Naive B cell (primary cell): ENCODE results near the gene OLFML2B. TPM values are rescaled to one million over a fixed set of nuclear protein-coding genes. Genes with fewer than 3 reads are reported as not detected.
"Not testable (repeated sequence)": the region's sequence is repeated elsewhere in the genome, so short reads cannot be mapped to it uniquely, and the experiment has no call there.

Source experiments
- ATAC-seq, 2 donors: fragments of 150-1000 bp; cut with Tn5 transposase; 2 replicates each; pipeline ENCODE4 v1.10.0; 2021; ENCODE audit warnings: low read depth in 2 of 2, mild to moderate bottlenecking in 2 of 2, moderate library complexity in 2 of 2
- DNase-seq: peaks from one replicate; pipeline ENCODE4 v3.0.0; 2022
- H3K27ac Mint-ChIP-seq, 6 donors: one replicate each; pipeline ENCODE4 v1.8.0; 2020 to 2022; ENCODE audit warnings: mild to moderate bottlenecking in 6 of 6, mixed read lengths in 6 of 6, moderate library complexity in 5 of 6, inconsistent platforms in 2 of 6
- H3K27me3 Mint-ChIP-seq, 3 donors: one replicate each; pipeline ENCODE4 v1.8.0; 2021 to 2022; ENCODE audit warnings: mixed read lengths in 3 of 3, mild to moderate bottlenecking in 1 of 3
- H3K36me3 Mint-ChIP-seq, 2 donors: one replicate each; pipeline ENCODE4 v1.8.0; 2020 to 2022; ENCODE audit warnings: mixed read lengths in 2 of 2, inconsistent platforms in 1 of 2, mild to moderate bottlenecking in 1 of 2
- H3K4me1 Mint-ChIP-seq, 3 donors: one replicate each; pipeline ENCODE4 v1.8.0; 2020 to 2022; ENCODE audit warnings: mixed read lengths in 3 of 3, inconsistent platforms in 1 of 3, mild to moderate bottlenecking in 1 of 3, moderate library complexity in 1 of 3
- H3K4me3 Mint-ChIP-seq, 8 donors: one replicate each; pipeline ENCODE4 v1.8.0; 2020 to 2022; ENCODE audit warnings: mild to moderate bottlenecking in 8 of 8, mixed read lengths in 8 of 8, moderate library complexity in 8 of 8, inconsistent platforms in 2 of 8
- H3K9me3 Mint-ChIP-seq, 7 donors: one replicate each; pipeline ENCODE4 v1.8.0; 2020 to 2022; ENCODE audit warnings: mixed read lengths in 7 of 7, mild to moderate bottlenecking in 5 of 7, inconsistent platforms in 2 of 7, moderate library complexity in 1 of 7
- polyA plus RNA-seq, 6 donors: library from polyadenylated mRNA; unstranded; fragments of 300-500 nt; fragmentation: Illumina TruSeq; gene quantifications; one replicate each; pipeline ENCODE4 v1.2.3, GENCODE V29; 2021; ENCODE audit warnings: low read depth in 6 of 6

The OLFML2B gene
- polyA plus RNA-seq, 6 donors from 2014 or later, result not detected

- peaks cover 18 to 25% (median 23%) of the 10 kb centered on the region in 3 donors for H3K27me3 Mint-ChIP-seq
- no peaks in the 10 kb centered on the region for H3K36me3 Mint-ChIP-seq
- H3K4me3 Mint-ChIP-seq, result no peak overlapping the region
- DNase-seq (no peak), ATAC-seq (no peak)
- no peaks in the 10 kb centered on the region for H3K4me1 Mint-ChIP-seq
- H3K9me3 Mint-ChIP-seq, result peaks cover 0 to 3% (median 0%) of the 10 kb centered on the region in 7 donors
- no peak overlapping the region for H3K27ac Mint-ChIP-seq
Observed at GRCh38 chr1:162056579-162056978, 32.9 kb upstream of the OLFML2B start.

- peaks cover 0 to 3% (median 0%) of the 10 kb centered on the region in 7 donors for H3K9me3 Mint-ChIP-seq
- peaks cover 21 to 23% (median 23%) of the 10 kb centered on the region in 3 donors for H3K27me3 Mint-ChIP-seq
- H3K4me1 Mint-ChIP-seq, result no peaks in the 10 kb centered on the region
- peak; percentile 18 for DNase-seq
- H3K27ac Mint-ChIP-seq, result no peak overlapping the region
- no peaks in the 10 kb centered on the region for H3K36me3 Mint-ChIP-seq
- no peak overlapping the region for H3K4me3 Mint-ChIP-seq
- no peak for ATAC-seq
Observed at GRCh38 chr1:162056043-162056442, 32.4 kb upstream of the OLFML2B start.

GRCh38 chr1:162055062-162055461, 31.4 kb upstream of the OLFML2B start:
- Mint-ChIP-seq H3K27me3 (peaks cover 15 to 21% (median 20%) of the 10 kb centered on the region in 3 donors), H3K4me1 (no peaks in the 10 kb centered on the region), H3K36me3 (no peaks in the 10 kb centered on the region), H3K4me3 (no peak overlapping the region), H3K27ac (no peak overlapping the region), H3K9me3 (peaks cover 0 to 3% (median 0%) of the 10 kb centered on the region in 7 donors)
- DNase-seq, result no peak
- ATAC-seq, result no peak

GRCh38 chr1:162053949-162054348, 30.3 kb upstream of the OLFML2B start:
- H3K27ac Mint-ChIP-seq, H3K36me3 Mint-ChIP-seq: not testable (repeated sequence)

GRCh38 chr1:162046921-162047320, 23.3 kb upstream of the OLFML2B start:
- Mint-ChIP-seq H3K4me1 (no peaks in the 10 kb centered on the region), H3K9me3 (peaks cover 0 to 22% (median 13%) of the 10 kb centered on the region in 7 donors)
- no peak for ATAC-seq

More at GRCh38 chr1:162053949-162054348, 30.3 kb upstream of the OLFML2B start:
- H3K27me3 Mint-ChIP-seq, result peaks cover 14 to 17% (median 14%) of the 10 kb centered on the region in 3 donors
- not testable (repeated sequence) for DNase-seq, H3K4me3 Mint-ChIP-seq, H3K4me1 Mint-ChIP-seq, ATAC-seq, H3K9me3 Mint-ChIP-seq

GRCh38 chr1:162042361-162042760, 18.7 kb upstream of the OLFML2B start:
- Mint-ChIP-seq H3K4me1 (no peaks in the 10 kb centered on the region), H3K36me3 (peaks cover 0 to 4% of the 10 kb centered on the region in 2 donors), H3K27ac (no peak overlapping the region), H3K4me3 (no peak overlapping the region), H3K27me3 (peaks cover 22 to 37% (median 37%) of the 10 kb centered on the region in 3 donors), H3K9me3 (peaks cover 0 to 34% (median 13%) of the 10 kb centered on the region in 7 donors)
- DNase-seq, result no peak
- no peak for ATAC-seq

More at GRCh38 chr1:162046921-162047320, 23.3 kb upstream of the OLFML2B start:
- Mint-ChIP-seq H3K36me3 (peaks cover 0 to 4% of the 10 kb centered on the region in 2 donors), H3K27ac (no peak overlapping the region), H3K4me3 (no peak overlapping the region), H3K27me3 (peaks cover 0 to 19% (median 15%) of the 10 kb centered on the region in 3 donors)
- no peak for DNase-seq

GRCh38 chr1:162040657-162041056, 17.0 kb upstream of the OLFML2B start:
- Mint-ChIP-seq H3K36me3 (peaks cover 0 to 4% of the 10 kb centered on the region in 2 donors), H3K4me1 (no peaks in the 10 kb centered on the region), H3K27me3 (peaks cover 29 to 44% (median 42%) of the 10 kb centered on the region in 3 donors), H3K27ac (no peak overlapping the region), H3K9me3 (peaks cover 0 to 34% (median 13%) of the 10 kb centered on the region in 7 donors), H3K4me3 (no peak overlapping the region)
- no peak for DNase-seq
- no peak for ATAC-seq

- H3K9me3 Mint-ChIP-seq, result peaks cover 0 to 34% (median 13%) of the 10 kb centered on the region in 7 donors
- H3K27ac Mint-ChIP-seq, result peak overlapping the region in 1 of 6 donors; percentile 9
- no peak overlapping the region for H3K4me3 Mint-ChIP-seq
- ATAC-seq (no peak), DNase-seq (no peak)
- peaks cover 0 to 4% of the 10 kb centered on the region in 2 donors for H3K36me3 Mint-ChIP-seq
- no peaks in the 10 kb centered on the region for H3K4me1 Mint-ChIP-seq
- H3K27me3 Mint-ChIP-seq, result peaks cover 29 to 44% (median 40%) of the 10 kb centered on the region in 3 donors
Observed at GRCh38 chr1:162040001-162040400, 16.3 kb upstream of the OLFML2B start.

GRCh38 chr1:162038624-162039023, 15.0 kb upstream of the OLFML2B start:
- ATAC-seq (no peak), DNase-seq (no peak)
- Mint-ChIP-seq H3K27ac (no peak overlapping the region), H3K36me3 (peaks cover 0 to 2% of the 10 kb centered on the region in 2 donors), H3K27me3 (peaks cover 36 to 52% (median 40%) of the 10 kb centered on the region in 3 donors), H3K4me3 (no peak overlapping the region), H3K9me3 (peaks cover 0 to 27% (median 11%) of the 10 kb centered on the region in 7 donors), H3K4me1 (no peaks in the 10 kb centered on the region)

- no peak for ATAC-seq
- H3K9me3 Mint-ChIP-seq, result peaks cover 0 to 6% (median 0%) of the 10 kb centered on the region in 7 donors
- H3K4me3 Mint-ChIP-seq, result no peak overlapping the region
- H3K4me1 Mint-ChIP-seq, result no peaks in the 10 kb centered on the region
- H3K36me3 Mint-ChIP-seq, result no peaks in the 10 kb centered on the region
- H3K27me3 Mint-ChIP-seq, result peaks cover 42 to 62% (median 49%) of the 10 kb centered on the region in 3 donors
- DNase-seq, result no peak
- no peak overlapping the region for H3K27ac Mint-ChIP-seq
Observed at GRCh38 chr1:162036163-162036562, 12.5 kb upstream of the OLFML2B start.

GRCh38 chr1:162035241-162035640, 11.6 kb upstream of the OLFML2B start:
- no peak for DNase-seq
- no peak overlapping the region for H3K27ac Mint-ChIP-seq
- no peak for ATAC-seq
- H3K27me3 Mint-ChIP-seq, result peaks cover 43 to 60% (median 49%) of the 10 kb centered on the region in 3 donors
- no peak overlapping the region for H3K4me3 Mint-ChIP-seq
- no peaks in the 10 kb centered on the region for H3K36me3 Mint-ChIP-seq
- H3K4me1 Mint-ChIP-seq, result no peaks in the 10 kb centered on the region
- no peaks in the 10 kb centered on the region for H3K9me3 Mint-ChIP-seq

GRCh38 chr1:162033428-162033827, 9.8 kb upstream of the OLFML2B start:
- Mint-ChIP-seq H3K9me3 (no peaks in the 10 kb centered on the region), H3K27ac (peak overlapping the region in 1 of 6 donors; percentile 22), H3K4me3 (no peak overlapping the region), H3K4me1 (peaks cover 0 to 4% (median 0%) of the 10 kb centered on the region in 3 donors), H3K36me3 (no peaks in the 10 kb centered on the region), H3K27me3 (peaks cover 44 to 56% (median 56%) of the 10 kb centered on the region in 3 donors)
- ATAC-seq (no peak), DNase-seq (no peak)

GRCh38 chr1:162030759-162031280, 7.2 kb upstream of the OLFML2B start:
- peaks cover 0 to 9% (median 4%) of the 10 kb centered on the region in 7 donors for H3K9me3 Mint-ChIP-seq
- H3K36me3 Mint-ChIP-seq, result no peaks in the 10 kb centered on the region
- H3K4me1 Mint-ChIP-seq, result peaks cover 0 to 4% (median 0%) of the 10 kb centered on the region in 3 donors
- H3K4me3 Mint-ChIP-seq, result no peak overlapping the region
- DNase-seq (no peak), ATAC-seq (no peak)
- peaks cover 41 to 63% (median 50%) of the 10 kb centered on the region in 3 donors for H3K27me3 Mint-ChIP-seq
- no peak overlapping the region for H3K27ac Mint-ChIP-seq

GRCh38 chr1:162029157-162029556, 5.5 kb upstream of the OLFML2B start:
- H3K27me3 Mint-ChIP-seq, result peaks cover 52 to 71% (median 56%) of the 10 kb centered on the region in 3 donors
- no peak for ATAC-seq
- H3K9me3 Mint-ChIP-seq, result peaks cover 0 to 9% (median 4%) of the 10 kb centered on the region in 7 donors
- no peaks in the 10 kb centered on the region for H3K36me3 Mint-ChIP-seq
- no peak for DNase-seq
- H3K4me3 Mint-ChIP-seq, result no peak overlapping the region
- H3K27ac Mint-ChIP-seq, result no peak overlapping the region
- H3K4me1 Mint-ChIP-seq, result peaks cover 4 to 9% (median 5%) of the 10 kb centered on the region in 3 donors
